Mesenteric fat pad (tissue), 1 donor: ENCODE results near the gene SNAP29. TPM values are rescaled to one million over a fixed set of nuclear protein-coding genes. Genes with fewer than 3 reads are reported as not detected.
"Not testable (repeated sequence)": the region's sequence is repeated elsewhere in the genome, so short reads cannot be mapped to it uniquely, and the experiment has no call there.

ENCODE experiments used
- DNase-seq: peaks from one replicate; pipeline ENCODE4 v3.0.0-alpha.2; 2020; ENCODE audit warnings: low spot score
- total RNA-seq: library from RNA; stranded (reverse); fragmentation: NEBNext Ultra II Directional; extraction: Animal tissue kit (Norgen Biotek cat#: 25700); gene quantifications from one replicate; pipeline ENCODE4 v1.2.1, GENCODE V29; 2021
- donor health status: DM: yes; HTN: yes; CAD: no.

The SNAP29 gene
- total RNA-seq, 1 donor from 2014 or later, result 30.8 TPM

DNA sequence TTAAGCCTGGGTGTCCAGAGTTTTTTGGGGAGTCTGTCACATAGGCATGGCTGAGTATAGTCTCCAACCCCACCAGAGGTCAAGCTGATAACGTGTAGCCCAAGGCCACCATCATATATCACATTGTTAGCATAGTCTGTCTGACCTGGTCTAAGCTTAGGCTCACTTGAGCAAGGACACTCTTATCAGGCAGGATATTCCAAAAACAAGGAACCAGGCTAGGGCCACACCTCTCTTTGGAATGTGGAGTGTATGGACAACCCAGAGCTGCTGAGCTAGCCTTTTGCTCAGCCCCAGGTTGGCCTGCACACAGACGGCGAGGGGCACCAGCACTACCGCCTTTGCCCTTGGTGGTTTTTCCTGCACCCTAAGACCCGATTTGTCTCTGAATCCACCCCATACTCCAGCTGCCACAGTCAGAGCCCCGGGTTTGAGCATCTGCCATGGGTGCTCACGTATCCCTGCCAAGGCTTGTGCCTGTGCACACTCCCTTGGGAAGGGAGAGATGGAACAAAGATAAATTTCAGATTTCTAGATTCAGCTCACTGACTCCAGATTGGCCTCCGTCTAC is 7.2 kb downstream of the SNAP29 start:
- no peak for DNase-seq

- no peak for DNase-seq
Observed at GRCh38 chr22:20866736-20867135, 7.9 kb downstream of the SNAP29 start.

DNA sequence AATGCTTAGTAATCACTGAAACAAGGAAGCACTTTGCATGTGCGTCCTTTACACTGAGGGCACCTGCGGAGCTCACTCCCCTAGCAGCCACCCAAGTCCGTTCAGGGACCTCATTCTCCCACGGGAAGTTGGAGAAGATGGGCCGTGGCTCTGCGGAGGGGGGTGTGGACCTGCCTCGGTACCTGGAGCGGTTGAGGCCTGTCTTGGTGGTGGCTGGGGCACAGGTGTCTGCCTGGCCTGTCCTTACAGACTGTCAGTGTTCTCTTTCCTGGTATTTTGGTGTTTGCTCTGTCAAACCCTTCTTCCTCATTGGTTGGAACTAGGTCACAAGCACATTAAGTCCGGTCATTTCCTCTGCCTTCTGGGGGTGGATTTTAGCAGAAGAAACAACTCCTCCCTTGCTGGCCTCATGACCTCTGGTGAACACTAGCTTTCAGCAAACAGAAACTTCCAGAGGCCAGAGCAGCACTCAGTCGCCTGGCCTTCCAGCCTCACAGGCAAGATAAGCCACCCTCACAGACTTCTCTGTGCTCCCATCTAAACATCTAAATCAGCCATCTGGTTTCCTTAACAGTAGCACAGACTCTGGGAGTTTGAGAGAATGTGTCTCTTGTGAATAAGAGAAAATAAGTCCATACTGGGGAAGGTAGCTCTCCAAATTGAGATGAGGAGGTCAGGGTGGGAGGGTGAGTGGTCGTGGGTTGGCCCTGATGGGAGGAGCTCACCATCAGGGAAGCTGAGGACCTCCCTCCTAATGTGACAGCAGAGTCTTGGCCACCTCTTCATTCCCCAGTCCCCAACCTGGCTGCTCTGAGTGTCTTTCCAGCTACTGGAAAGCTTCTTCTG is 8.6 kb downstream of the SNAP29 start:
- no peak for DNase-seq

GRCh38 chr22:20868025-20868962 is 9.5 kb downstream of the SNAP29 start:
- DNase-seq, result no peak

DNA sequence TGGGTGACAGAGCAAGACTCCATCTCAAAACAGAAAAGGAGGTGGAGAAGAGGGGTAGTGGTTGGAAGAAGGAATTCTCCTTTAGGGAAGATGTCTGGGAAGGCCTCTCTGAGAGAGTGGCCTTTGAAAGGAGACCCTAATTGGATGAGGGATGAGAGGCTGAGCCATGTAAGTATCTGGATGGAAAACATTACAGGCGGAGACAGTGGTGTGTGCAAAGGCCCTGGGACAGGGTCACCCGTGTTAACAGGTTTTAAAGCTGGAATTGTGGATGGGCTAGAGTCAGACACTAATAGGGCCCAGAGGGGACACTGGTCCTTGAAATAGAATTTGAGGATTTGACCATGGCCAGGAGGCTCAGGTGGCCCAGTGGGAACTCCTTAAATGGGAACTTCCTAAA is 10.4 kb downstream of the SNAP29 start:
- no peak for DNase-seq

DNA sequence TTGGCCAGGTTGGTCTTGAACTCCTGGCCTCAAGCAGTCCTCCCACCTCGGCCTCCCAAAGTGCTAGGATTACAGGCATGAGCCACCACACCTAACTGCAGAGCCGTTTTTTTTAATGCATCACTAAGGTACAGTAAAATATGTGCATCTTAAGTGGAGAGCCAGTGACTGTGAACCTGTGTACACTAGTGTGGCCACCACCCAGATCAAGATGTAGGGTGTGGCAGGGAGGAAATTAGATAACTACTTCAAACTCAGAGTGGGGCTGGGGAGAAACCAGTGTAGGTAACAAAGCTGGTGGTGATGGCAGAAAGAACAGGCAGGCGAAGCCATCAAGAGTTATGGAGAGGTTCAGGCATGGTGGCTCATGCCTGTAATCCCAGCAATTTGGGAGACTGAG is 14.4 kb downstream of the SNAP29 start:
- DNase-seq, result no peak

DNA sequence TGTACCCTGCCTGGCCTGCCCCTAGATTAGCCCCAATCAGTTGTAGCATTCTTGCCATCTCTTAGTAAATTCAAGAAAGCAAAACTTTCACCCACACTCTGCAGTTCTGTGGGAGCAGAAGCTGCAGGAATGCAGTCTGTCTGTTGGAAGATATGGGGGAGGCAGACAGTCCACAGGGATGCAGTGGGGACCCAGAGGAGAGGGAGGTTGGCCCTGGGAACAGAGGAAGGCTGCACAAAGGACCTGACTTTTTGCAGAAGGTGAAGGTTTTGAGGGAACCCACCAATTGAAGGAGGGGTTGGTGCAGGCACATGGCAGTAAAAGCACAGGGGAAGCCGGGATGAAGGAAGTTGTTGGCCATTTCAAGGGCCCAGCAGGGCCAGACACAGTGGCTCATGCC is 16.5 kb downstream of the SNAP29 start:
- DNase-seq, result no peak

GRCh38 chr22:20877715-20878114 is 18.9 kb downstream of the SNAP29 start:
- DNase-seq, result no peak

GRCh38 chr22:20881231-20881630 is 22.4 kb downstream of the SNAP29 start:
- DNase-seq, result no peak

GRCh38 chr22:20881869-20882815 is 23.3 kb downstream of the SNAP29 start:
- DNase-seq, result no peak

DNA sequence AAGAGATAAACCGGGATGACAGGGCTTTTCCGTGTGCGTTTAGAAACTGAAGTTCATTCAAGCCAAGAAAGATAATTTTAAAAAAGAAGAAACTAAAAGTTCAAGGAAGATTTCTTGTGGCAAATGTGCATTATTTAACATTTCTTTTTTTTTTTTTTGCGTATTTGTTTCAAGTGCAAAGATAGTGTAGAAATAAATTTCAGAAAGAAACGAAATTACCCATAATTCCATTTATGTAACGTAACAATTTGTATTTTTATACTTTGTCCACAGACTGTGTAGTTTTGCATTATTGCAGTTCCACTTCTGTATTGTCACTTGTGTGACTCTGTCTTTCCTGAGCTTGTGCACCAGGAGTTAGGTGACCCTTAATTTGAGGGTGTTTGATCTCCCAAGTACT is 24.0 kb downstream of the SNAP29 start:
- DNase-seq, result no peak

DNA sequence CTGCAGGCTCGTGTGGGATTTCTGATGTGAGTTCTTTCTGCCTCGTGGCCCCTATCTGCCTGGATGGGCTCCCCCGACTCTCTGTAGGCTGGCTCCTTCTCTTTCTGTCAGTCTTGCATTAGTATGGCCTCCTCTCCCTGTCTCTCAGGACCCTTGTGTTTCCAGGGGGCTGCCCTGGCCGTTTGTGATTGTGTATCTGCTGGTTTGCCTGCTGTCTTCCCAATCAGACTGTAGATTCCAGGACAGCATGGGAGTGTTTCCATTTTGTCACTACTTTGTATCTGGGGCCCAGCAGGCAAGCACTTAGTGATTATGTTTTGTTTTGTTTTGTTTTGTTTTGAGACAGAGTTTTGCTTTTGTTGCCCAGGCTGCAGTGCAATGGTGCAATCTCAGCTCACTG is 25.6 kb downstream of the SNAP29 start:
- DNase-seq, result no peak

- no peak for DNase-seq
Observed at GRCh38 chr22:20885017-20885556, 26.3 kb downstream of the SNAP29 start.

- peak; percentile 90 for DNase-seq
Observed at GRCh38 chr22:20885557-20886323, 26.9 kb downstream of the SNAP29 start.

DNA sequence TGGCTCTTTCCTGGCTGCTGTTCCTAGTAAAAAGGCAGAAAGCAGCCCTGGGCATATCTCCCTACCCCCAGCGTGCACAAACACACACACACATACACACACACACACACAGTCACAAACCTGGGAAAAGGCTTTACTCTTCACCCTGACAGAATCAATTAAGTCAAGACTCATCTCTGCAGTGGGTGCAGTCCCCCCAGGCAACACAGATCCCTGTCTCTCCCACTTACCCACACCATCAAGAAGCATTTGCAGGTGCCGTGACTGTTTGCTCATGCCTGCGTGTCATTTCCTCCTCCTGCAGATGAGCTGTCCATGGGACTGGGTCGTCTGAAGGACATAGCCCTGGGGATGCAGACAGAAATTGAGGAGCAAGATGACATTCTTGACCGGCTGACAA is 28.6 kb downstream of the SNAP29 start:
- DNase-seq, result no peak

- DNase-seq, result no peak
Observed at GRCh38 chr22:20889025-20889704, 30.4 kb downstream of the SNAP29 start.

DNA sequence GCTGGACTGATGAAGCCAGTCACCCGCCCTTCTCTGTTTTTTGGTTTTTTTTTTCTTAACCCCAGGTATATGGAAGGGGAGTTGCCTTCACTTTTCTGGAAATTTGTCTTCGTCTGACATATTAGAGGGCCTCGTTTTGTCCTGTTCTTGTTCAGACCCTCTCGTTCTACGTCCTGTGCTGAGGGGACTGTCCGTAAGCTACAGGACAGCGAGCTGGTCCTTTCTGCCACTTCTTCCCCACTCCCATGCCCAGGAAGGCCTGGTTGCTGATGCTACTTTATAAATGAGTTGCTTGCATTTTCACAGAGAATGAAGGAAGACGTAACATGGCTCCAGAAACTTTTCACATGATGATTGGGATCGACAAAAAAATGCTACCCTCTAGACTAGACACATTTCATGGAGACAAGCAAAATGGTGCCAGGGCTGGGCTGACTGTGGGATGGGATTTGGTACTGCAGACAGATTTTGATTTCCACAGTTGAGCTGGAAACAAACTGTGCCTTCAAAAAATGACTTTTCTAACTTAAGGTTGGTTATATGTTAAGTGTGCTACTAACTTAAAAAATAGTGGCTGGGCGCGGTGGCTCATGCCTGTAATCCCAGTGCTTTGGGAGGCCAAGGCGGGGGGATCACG is 31.2 kb downstream of the SNAP29 start:
- no peak for DNase-seq

- DNase-seq, result no peak
Observed at GRCh38 chr22:20890975-20891374, 32.2 kb downstream of the SNAP29 start.

DNA sequence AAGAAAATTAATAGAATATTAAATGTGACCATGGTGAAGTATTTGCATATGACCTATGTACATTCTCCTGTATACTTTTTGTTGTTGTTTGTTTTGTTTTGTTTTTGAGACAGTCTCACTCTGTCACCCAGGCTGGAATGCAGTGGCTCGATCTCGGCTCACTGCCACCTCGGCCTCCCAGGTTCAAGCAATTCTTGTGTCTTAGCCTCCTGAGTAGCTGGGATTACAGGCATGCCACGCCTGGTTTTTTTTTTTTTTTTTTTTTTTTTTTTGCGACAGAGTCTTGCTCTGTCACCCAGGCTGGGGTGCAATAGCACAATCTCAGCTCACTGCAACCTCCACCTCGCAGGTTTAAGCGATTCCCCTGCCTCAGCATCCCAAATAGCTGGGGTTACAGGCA is 38.9 kb downstream of the SNAP29 start:
- DNase-seq, result not testable (repeated sequence)
